Nephron (organoid): ENCODE data around the gene DNASE1L2.
"Not testable (repeated sequence)": the region's sequence is repeated elsewhere in the genome, so short reads cannot be mapped to it uniquely, and the experiment has no call there.

Experiments used
- H3K27ac Mint-ChIP-seq, 3 experiments: 2 replicates each; pipeline ENCODE4 v1.8.0; 2020; ENCODE audit warnings: mixed read lengths in 3 of 3, mild to moderate bottlenecking in 2 of 3, moderate library complexity in 1 of 3
- H3K27me3 Mint-ChIP-seq: 2 replicates; pipeline ENCODE4 v1.8.0; 2021; ENCODE audit warnings: low read depth, mild to moderate bottlenecking, moderate library complexity, mixed read lengths
- H3K36me3 Mint-ChIP-seq: 2 replicates; pipeline ENCODE4 v1.8.0; 2020; ENCODE audit warnings: low read depth, mixed read lengths
- H3K4me1 Mint-ChIP-seq: 2 replicates; pipeline ENCODE4 v1.8.0; 2020; ENCODE audit warnings: mixed read lengths
- H3K4me3 Mint-ChIP-seq, 3 experiments: 2 replicates each; pipeline ENCODE4 v1.8.0; 2020; ENCODE audit warnings: mild to moderate bottlenecking in 3 of 3, mixed read lengths in 3 of 3, moderate library complexity in 2 of 3
- H3K9me3 Mint-ChIP-seq: 2 replicates; pipeline ENCODE4 v1.8.0; 2020; ENCODE audit warnings: mixed read lengths
- TF ChIP-seq, protein P1 (sequence below), 3 experiments: fragments of 200-600 bp; sonication (generic); IDR thresholded peaks; one replicate each; pipeline ENCODE4 v1.5.0; 2021; ENCODE audit warnings: antibody characterized with exemption in 3 of 3; ENCODE audit not compliant: unreplicated experiment in 3 of 3

DNASE1L2 gene

DNA sequence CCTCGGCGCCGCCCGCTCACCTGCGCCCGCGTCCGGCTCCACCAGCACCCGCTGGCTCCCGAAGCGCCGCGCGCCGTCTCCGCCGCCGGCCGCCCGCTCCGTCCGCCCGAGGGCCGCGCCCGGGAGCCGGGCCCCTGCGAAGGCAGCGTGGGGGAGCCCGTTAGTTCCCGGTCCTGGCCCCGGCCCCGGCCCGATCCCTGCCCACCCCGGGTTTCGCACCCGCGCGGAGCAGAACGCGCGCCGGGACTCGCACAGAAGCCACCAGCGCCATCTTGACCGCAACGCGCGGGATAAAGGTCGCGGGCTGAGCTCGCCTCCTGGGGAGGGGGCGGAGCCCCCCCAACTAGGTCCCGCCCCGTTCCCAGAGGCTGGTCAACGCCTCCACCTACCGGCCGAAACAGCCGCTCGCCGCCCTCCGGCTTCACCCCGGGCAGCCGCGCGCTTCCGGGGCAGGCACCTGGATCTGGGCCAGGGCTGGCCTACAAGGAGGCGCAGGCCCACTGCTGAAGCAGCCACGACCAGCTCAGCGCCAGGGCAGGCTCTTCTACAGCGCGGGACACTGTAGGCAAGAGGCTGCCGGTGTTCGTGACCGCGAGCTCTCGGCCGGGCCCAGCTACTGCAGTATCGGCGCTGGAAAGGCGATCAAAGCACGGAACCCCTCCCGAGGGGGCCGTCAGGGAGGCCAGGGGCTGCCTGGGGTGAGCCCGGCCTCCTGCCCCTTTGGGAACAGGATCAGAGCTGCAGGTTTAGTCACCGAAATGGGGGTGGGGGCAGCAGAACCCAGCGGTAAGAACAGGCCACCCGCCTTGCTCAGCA is 15.3 kb downstream of the DNASE1L2 start, which contains the start of gene ECI1:
ECI1 (minus strand) TSS at position 292 of the 816 bp plus-strand sequence; CDS start at position 271, 21 bp downstream.
- Mint-ChIP-seq H3K36me3 (peaks cover 32% of the 10 kb centered on the region), H3K4me3 (peak within 1 kb of the TSS; percentile 89 to 93 (median 90)), H3K27me3 (no peaks in the 10 kb centered on the region), H3K27ac (peak within 1 kb of the TSS in 2 of 3 experiments; percentile 76 to 92), H3K9me3 (no peaks in the 10 kb centered on the region), H3K4me1 (no peaks in the 10 kb centered on the region)
- TF ChIP-seq, protein P1, sequence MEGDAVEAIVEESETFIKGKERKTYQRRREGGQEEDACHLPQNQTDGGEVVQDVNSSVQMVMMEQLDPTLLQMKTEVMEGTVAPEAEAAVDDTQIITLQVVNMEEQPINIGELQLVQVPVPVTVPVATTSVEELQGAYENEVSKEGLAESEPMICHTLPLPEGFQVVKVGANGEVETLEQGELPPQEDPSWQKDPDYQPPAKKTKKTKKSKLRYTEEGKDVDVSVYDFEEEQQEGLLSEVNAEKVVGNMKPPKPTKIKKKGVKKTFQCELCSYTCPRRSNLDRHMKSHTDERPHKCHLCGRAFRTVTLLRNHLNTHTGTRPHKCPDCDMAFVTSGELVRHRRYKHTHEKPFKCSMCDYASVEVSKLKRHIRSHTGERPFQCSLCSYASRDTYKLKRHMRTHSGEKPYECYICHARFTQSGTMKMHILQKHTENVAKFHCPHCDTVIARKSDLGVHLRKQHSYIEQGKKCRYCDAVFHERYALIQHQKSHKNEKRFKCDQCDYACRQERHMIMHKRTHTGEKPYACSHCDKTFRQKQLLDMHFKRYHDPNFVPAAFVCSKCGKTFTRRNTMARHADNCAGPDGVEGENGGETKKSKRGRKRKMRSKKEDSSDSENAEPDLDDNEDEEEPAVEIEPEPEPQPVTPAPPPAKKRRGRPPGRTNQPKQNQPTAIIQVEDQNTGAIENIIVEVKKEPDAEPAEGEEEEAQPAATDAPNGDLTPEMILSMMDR (IDR thresholded peaks at IDR 0.05; ENCODE audit: unreplicated experiment in 3 of 3), result peak; percentile 54 to 74 (median 59)

DNA sequence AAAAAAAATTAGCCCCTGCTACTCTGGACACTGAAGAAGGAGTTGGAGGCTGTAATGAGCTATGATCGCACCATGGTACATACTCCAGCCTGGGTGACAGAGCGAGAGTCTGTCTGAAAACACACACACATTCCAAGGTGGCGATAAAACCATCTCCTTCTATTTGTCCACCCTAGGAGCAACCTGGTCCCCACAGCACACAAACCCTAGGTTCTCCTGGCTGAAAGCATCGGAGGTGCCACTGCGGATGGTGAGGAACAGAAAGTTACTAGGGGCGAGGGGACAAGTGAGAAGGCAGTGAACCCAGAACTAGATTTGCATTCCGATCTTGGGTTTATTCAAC is 16.5 kb downstream of the DNASE1L2 start:
- Mint-ChIP-seq H3K9me3 (no peaks in the 10 kb centered on the region), H3K36me3 (peaks cover 44% of the 10 kb centered on the region)
- TF ChIP-seq, protein P1 (IDR thresholded peaks at IDR 0.05; ENCODE audit: unreplicated experiment in 3 of 3), result no peak

DNA sequence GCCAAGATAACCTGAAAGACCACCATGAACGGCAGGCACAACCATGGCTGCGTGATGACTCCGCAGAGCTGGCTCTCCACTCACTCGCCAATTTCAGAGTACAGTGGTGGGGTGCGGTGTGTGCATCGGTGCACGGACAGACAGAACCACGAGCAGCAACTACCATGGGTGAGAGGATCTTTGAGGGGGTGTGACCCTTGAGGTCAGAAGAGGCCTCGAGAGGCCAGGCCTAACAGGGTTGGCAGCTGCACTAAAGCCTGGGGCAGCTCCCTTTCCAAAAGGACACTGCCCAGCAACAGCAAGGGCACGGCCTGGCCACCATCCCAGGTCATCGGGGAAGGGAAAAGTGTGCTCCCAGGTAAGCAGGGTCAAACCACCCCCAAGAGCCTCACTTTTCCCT is 17.0 kb downstream of the DNASE1L2 start:
- Mint-ChIP-seq H3K4me1 (no peaks in the 10 kb centered on the region), H3K27ac (peak overlapping the region in 1 of 3 experiments; percentile 81), H3K36me3 (peaks cover 49% of the 10 kb centered on the region), H3K9me3 (no peaks in the 10 kb centered on the region), H3K4me3 (peak overlapping the region in 1 of 3 experiments; percentile 73), H3K27me3 (no peaks in the 10 kb centered on the region)
- TF ChIP-seq, protein P1 (IDR thresholded peaks at IDR 0.05; ENCODE audit: unreplicated experiment in 3 of 3), result no peak

More for the DNA sequence above, 16.5 kb downstream of the DNASE1L2 start:
- H3K4me1 Mint-ChIP-seq, result no peaks in the 10 kb centered on the region
- H3K4me3 Mint-ChIP-seq, result peak overlapping the region; percentile 31 to 73 (median 63)
- H3K27ac Mint-ChIP-seq, result peak overlapping the region in 1 of 3 experiments; percentile 81
- H3K27me3 Mint-ChIP-seq, result no peaks in the 10 kb centered on the region

DNA sequence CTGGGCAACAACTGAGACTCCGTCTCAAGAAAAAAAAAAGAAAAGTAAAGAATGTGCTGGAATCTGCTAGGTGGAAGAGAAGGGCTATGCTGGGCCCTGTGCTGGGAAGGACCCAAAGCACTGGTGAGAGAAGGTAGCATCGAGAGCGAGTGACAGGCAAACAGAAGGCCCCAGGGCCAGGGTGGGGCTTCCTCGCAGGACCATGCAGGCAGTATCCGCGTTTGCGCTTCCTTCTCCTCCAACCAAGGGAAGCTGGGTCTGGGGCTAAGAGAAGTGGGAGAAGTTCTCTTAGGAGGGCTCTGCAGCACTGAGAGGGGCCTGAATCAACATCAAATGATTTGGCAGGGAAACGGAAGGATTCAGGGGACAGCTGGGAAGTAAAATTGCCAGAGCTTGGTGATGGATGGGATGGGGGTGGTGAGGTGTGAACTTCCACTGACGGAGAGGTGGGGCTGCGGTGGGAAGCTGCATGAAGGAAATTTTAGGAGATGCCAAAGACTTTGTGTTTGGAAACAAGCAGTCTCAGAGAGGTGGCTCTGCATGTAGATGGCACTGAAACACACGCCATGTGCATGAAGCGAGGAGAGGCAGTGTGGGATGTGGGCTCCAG is 20.4 kb downstream of the DNASE1L2 start:
- H3K36me3 Mint-ChIP-seq, result peaks cover 71% of the 10 kb centered on the region
- H3K4me1 Mint-ChIP-seq, result no peaks in the 10 kb centered on the region
- TF ChIP-seq, protein P1 (IDR thresholded peaks at IDR 0.05; ENCODE audit: unreplicated experiment in 3 of 3), result no peak
- H3K9me3 Mint-ChIP-seq, result no peaks in the 10 kb centered on the region
- no peaks in the 10 kb centered on the region for H3K27me3 Mint-ChIP-seq
- no peak overlapping the region for H3K4me3 Mint-ChIP-seq
- no peak overlapping the region for H3K27ac Mint-ChIP-seq

DNA sequence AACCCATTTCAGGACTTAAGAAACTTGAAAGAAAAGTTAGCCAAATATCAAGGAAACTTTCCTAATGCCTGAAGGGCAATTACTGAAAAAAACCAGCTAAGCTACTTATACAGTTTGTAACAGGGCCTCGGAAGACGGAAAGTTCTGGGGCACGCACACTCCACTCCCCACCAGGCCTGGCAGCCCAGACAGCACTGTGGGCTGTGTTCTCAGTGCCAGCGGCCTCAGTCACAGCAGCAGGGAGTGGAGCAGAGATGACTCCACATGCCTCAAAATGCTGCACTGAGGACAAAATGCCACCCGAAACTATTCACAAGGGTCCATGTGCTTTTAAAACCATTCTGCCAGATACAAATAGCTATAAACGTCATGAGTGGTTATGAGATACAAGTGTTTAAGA is 21.5 kb downstream of the DNASE1L2 start:
- H3K27ac Mint-ChIP-seq, result no peak overlapping the region
- H3K27me3 Mint-ChIP-seq, result no peaks in the 10 kb centered on the region
- no peak overlapping the region for H3K4me3 Mint-ChIP-seq
- no peaks in the 10 kb centered on the region for H3K4me1 Mint-ChIP-seq
- H3K36me3 Mint-ChIP-seq, result peaks cover 79% of the 10 kb centered on the region
- no peaks in the 10 kb centered on the region for H3K9me3 Mint-ChIP-seq
- TF ChIP-seq, protein P1 (IDR thresholded peaks at IDR 0.05; ENCODE audit: unreplicated experiment in 3 of 3), result no peak

DNA sequence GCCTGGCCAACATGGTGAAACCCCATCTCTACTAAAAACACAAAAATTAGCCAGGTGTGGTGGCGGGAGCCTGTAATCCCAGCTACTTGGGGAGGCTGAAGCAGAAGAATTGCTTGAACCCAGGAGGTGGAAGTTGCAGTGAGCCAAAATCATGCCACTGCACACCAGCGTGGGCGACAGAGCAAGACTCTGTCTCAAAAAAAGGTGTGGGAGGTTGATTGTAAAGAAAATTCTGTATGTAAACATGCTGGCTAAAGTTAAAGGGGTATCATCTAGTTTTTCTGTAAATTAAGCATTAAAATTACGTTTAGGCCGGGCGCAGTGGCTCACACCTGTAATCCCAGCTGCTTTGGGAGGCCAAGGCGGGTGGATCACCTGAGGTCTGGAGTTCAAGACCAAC is 22.3 kb downstream of the DNASE1L2 start:
- not testable (repeated sequence) for H3K4me1 Mint-ChIP-seq, H3K27ac Mint-ChIP-seq, H3K27me3 Mint-ChIP-seq, H3K4me3 Mint-ChIP-seq, H3K9me3 Mint-ChIP-seq
- H3K36me3 Mint-ChIP-seq, result peaks cover 78% of the 10 kb centered on the region
